CD4-positive, CD25-positive, alpha-beta regulatory T cell (primary cell): Measurements from ENCODE around the gene FOXC2. TPM values are rescaled to one million over a fixed set of nuclear protein-coding genes. Genes with fewer than 3 reads are reported as not detected.
A peak's percentile ranks its signal among the peaks of the same experiment; 100 is the strongest.

Experiments
- ATAC-seq, 2 donors: fragments of 150-1000 bp; cut with Tn5 transposase; one replicate each; pipeline ENCODE4 v1.10.0; 2021; ENCODE audit warnings: low read depth in 2 of 2, moderate number of reproducible peaks in 2 of 2, moderate library complexity in 1 of 2
- DNase-seq, 3 donors: peaks; one replicate each; pipeline versions ENCODE4 v3.0.0 to v3.0.0-alpha.2; 2012 to 2022; ENCODE audit warnings: mixed read lengths in 1 of 3
- H3K27ac ChIP-seq: one replicate; pipeline ENCODE4 v1.7.0; 2013; ENCODE audit warnings: mild to moderate bottlenecking, low read length; ENCODE audit not compliant: insufficient read depth, poor library complexity, severe bottlenecking
- H3K27me3 ChIP-seq: one replicate; pipeline ENCODE4 v1.7.0; 2013; ENCODE audit warnings: low read length; ENCODE audit not compliant: control insufficient read depth, insufficient read depth
- H3K36me3 ChIP-seq: one replicate; pipeline ENCODE4 v1.7.0; 2013; ENCODE audit warnings: mild to moderate bottlenecking, low read length, moderate library complexity; ENCODE audit not compliant: control insufficient read depth, insufficient read depth
- H3K4me1 ChIP-seq: 2 replicates; pipeline ENCODE4 v1.7.0; 2013; ENCODE audit warnings: mild to moderate bottlenecking, low read length; ENCODE audit not compliant: insufficient read depth, control insufficient read depth, poor library complexity, severe bottlenecking
- H3K4me3 ChIP-seq: one replicate; pipeline ENCODE4 v1.7.0; 2013; ENCODE audit warnings: low read depth, mild to moderate bottlenecking, low read length, moderate library complexity
- H3K9me3 ChIP-seq, 2 experiments: 1 replicate in 1 of 2; 2 replicates in 1 of 2; pipeline ENCODE4 v1.7.0; 2013; ENCODE audit warnings: low read length in 2 of 2, mild to moderate bottlenecking in 1 of 2, moderate library complexity in 1 of 2; ENCODE audit not compliant: control insufficient read depth in 2 of 2
- H3K27ac Mint-ChIP-seq, 3 donors: one replicate each; pipeline ENCODE4 v1.8.0; 2020 to 2022; ENCODE audit warnings: mild to moderate bottlenecking in 3 of 3, mixed read lengths in 3 of 3, moderate library complexity in 2 of 3
- H3K27me3 Mint-ChIP-seq: one replicate; pipeline ENCODE4 v1.8.0; 2022; ENCODE audit warnings: mild to moderate bottlenecking, mixed read lengths
- H3K36me3 Mint-ChIP-seq: one replicate; pipeline ENCODE4 v1.8.0; 2020; ENCODE audit warnings: mixed read lengths
- H3K4me1 Mint-ChIP-seq, 4 donors: one replicate each; pipeline ENCODE4 v1.8.0; 2020 to 2022; ENCODE audit warnings: mixed read lengths in 4 of 4, mild to moderate bottlenecking in 1 of 4
- H3K4me3 Mint-ChIP-seq, 4 donors: one replicate each; pipeline ENCODE4 v1.8.0; 2020 to 2022; ENCODE audit warnings: mild to moderate bottlenecking in 4 of 4, mixed read lengths in 4 of 4, moderate library complexity in 3 of 4
- H3K9me3 Mint-ChIP-seq, 7 donors: one replicate each; pipeline ENCODE4 v1.8.0; 2020 to 2022; ENCODE audit warnings: mixed read lengths in 7 of 7, mild to moderate bottlenecking in 3 of 7, moderate library complexity in 2 of 7
- polyA plus RNA-seq, 4 donors: library from polyadenylated mRNA; unstranded; fragments of 300-500 nt; fragmentation: Illumina TruSeq; gene quantifications; one replicate each; pipeline ENCODE4 v1.2.3, GENCODE V29; 2021
- total RNA-seq: library from RNA; stranded (reverse); gene quantifications from one replicate; pipeline ENCODE4 v1.2.3, GENCODE V29; 2022

FOXC2 gene
- total and polyA plus RNA-seq, 5 donors from 2014 or later, result not detected

GRCh38 chr16:86601356-86601755, 34.7 kb downstream of the FOXC2 start:
- Histone ChIP-seq H3K4me1 (no peaks in the 10 kb centered on the region), H3K4me3 (no peak overlapping the region), H3K9me3 (no peaks in the 10 kb centered on the region), H3K27me3 (peaks cover 2% of the 10 kb centered on the region), H3K36me3 (no peaks in the 10 kb centered on the region), H3K27ac (no peak overlapping the region)
- ATAC-seq, result no peak
- no peaks in the 10 kb centered on the region for H3K36me3 Mint-ChIP-seq
- DNase-seq, result no peak
- H3K4me1 Mint-ChIP-seq, result peaks cover 5 to 14% (median 12%) of the 10 kb centered on the region in 4 donors
- no peak overlapping the region for H3K4me3 Mint-ChIP-seq
- peaks cover 31% of the 10 kb centered on the region for H3K27me3 Mint-ChIP-seq
- no peak overlapping the region for H3K27ac Mint-ChIP-seq
- H3K9me3 Mint-ChIP-seq, result peaks cover 0 to 1% (median 0%) of the 10 kb centered on the region in 7 donors

GRCh38 chr16:86602521-86602920, 35.9 kb downstream of the FOXC2 start:
- peaks cover 2% of the 10 kb centered on the region for H3K27me3 ChIP-seq
- peaks cover 0 to 1% (median 0%) of the 10 kb centered on the region in 7 donors for H3K9me3 Mint-ChIP-seq
- peak overlapping the region in 1 of 4 donors; percentile 33 for H3K4me3 Mint-ChIP-seq
- H3K27ac ChIP-seq, result no peak overlapping the region
- H3K4me1 Mint-ChIP-seq, result peaks cover 5 to 14% (median 12%) of the 10 kb centered on the region in 4 donors
- DNase-seq (no peak), ATAC-seq (no peak)
- no peaks in the 10 kb centered on the region for H3K9me3 ChIP-seq
- H3K27me3 Mint-ChIP-seq, result peaks cover 30% of the 10 kb centered on the region
- H3K4me1 ChIP-seq, result no peaks in the 10 kb centered on the region
- no peak overlapping the region for H3K27ac Mint-ChIP-seq
- no peak overlapping the region for H3K4me3 ChIP-seq
- H3K36me3 Mint-ChIP-seq, result no peaks in the 10 kb centered on the region
- H3K36me3 ChIP-seq, result no peaks in the 10 kb centered on the region

GRCh38 chr16:86604436-86605193, 38.0 kb downstream of the FOXC2 start:
- no peaks in the 10 kb centered on the region for H3K4me1 ChIP-seq
- no peak overlapping the region for H3K27ac ChIP-seq
- H3K9me3 ChIP-seq, result no peaks in the 10 kb centered on the region
- peaks cover 0 to 1% (median 0%) of the 10 kb centered on the region in 7 donors for H3K9me3 Mint-ChIP-seq
- H3K4me1 Mint-ChIP-seq, result peaks cover 5 to 14% (median 12%) of the 10 kb centered on the region in 4 donors
- ATAC-seq (peak; percentile 82 to 90), DNase-seq (peak; percentile 32 to 66 (median 38))
- H3K36me3 Mint-ChIP-seq, result no peaks in the 10 kb centered on the region
- peak overlapping the region; percentile 57 to 86 (median 70) for H3K27ac Mint-ChIP-seq
- H3K27me3 Mint-ChIP-seq, result peaks cover 22% of the 10 kb centered on the region
- H3K4me3 ChIP-seq, result peak overlapping the region; percentile 91
- H3K4me3 Mint-ChIP-seq, result peak overlapping the region; percentile 81 to 96 (median 88)
- no peaks in the 10 kb centered on the region for H3K36me3 ChIP-seq
- no peaks in the 10 kb centered on the region for H3K27me3 ChIP-seq

GRCh38 chr16:86605950-86606349, 39.3 kb downstream of the FOXC2 start:
- Histone ChIP-seq H3K27ac (no peak overlapping the region), H3K9me3 (no peaks in the 10 kb centered on the region), H3K4me3 (no peak overlapping the region), H3K36me3 (no peaks in the 10 kb centered on the region), H3K27me3 (no peaks in the 10 kb centered on the region), H3K4me1 (no peaks in the 10 kb centered on the region)
- Mint-ChIP-seq H3K4me3 (peak overlapping the region; percentile 5 to 83 (median 34)), H3K4me1 (peaks cover 5 to 14% (median 10%) of the 10 kb centered on the region in 4 donors), H3K36me3 (no peaks in the 10 kb centered on the region), H3K27ac (no peak overlapping the region), H3K27me3 (peaks cover 17% of the 10 kb centered on the region), H3K9me3 (peaks cover 0 to 1% (median 0%) of the 10 kb centered on the region in 7 donors)
- ATAC-seq (no peak), DNase-seq (no peak)

- Histone ChIP-seq H3K27ac (no peak overlapping the region), H3K27me3 (no peaks in the 10 kb centered on the region), H3K4me1 (no peaks in the 10 kb centered on the region), H3K36me3 (no peaks in the 10 kb centered on the region), H3K9me3 (no peaks in the 10 kb centered on the region), H3K4me3 (no peak overlapping the region)
- no peak for DNase-seq
- peaks cover 5 to 14% (median 10%) of the 10 kb centered on the region in 4 donors for H3K4me1 Mint-ChIP-seq
- peaks cover 0 to 1% (median 0%) of the 10 kb centered on the region in 7 donors for H3K9me3 Mint-ChIP-seq
- no peak overlapping the region for H3K27ac Mint-ChIP-seq
- H3K4me3 Mint-ChIP-seq, result no peak overlapping the region
- ATAC-seq, result no peak
- H3K27me3 Mint-ChIP-seq, result peaks cover 12% of the 10 kb centered on the region
- H3K36me3 Mint-ChIP-seq, result no peaks in the 10 kb centered on the region
Observed at GRCh38 chr16:86608301-86608747, 41.7 kb downstream of the FOXC2 start.

- no peaks in the 10 kb centered on the region for H3K9me3 ChIP-seq
Observed at GRCh38 chr16:86609115-86609514, 42.5 kb downstream of the FOXC2 start.

GRCh38 chr16:86609661-86610060, 43.0 kb downstream of the FOXC2 start:
- H3K4me3 ChIP-seq, result no peak overlapping the region
- no peaks in the 10 kb centered on the region for H3K36me3 Mint-ChIP-seq

More at GRCh38 chr16:86609115-86609514, 42.5 kb downstream of the FOXC2 start:
- H3K27ac Mint-ChIP-seq, result no peak overlapping the region
- no peak overlapping the region for H3K4me3 Mint-ChIP-seq
- Histone ChIP-seq H3K27ac (no peak overlapping the region), H3K36me3 (no peaks in the 10 kb centered on the region), H3K27me3 (no peaks in the 10 kb centered on the region), H3K4me3 (no peak overlapping the region), H3K4me1 (no peaks in the 10 kb centered on the region)
- peaks cover 10% of the 10 kb centered on the region for H3K27me3 Mint-ChIP-seq
- H3K9me3 Mint-ChIP-seq, result peaks cover 0 to 1% (median 0%) of the 10 kb centered on the region in 7 donors
- H3K4me1 Mint-ChIP-seq, result peaks cover 5 to 13% (median 9%) of the 10 kb centered on the region in 4 donors
- H3K36me3 Mint-ChIP-seq, result no peaks in the 10 kb centered on the region
- no peak for ATAC-seq
- DNase-seq, result no peak

More at GRCh38 chr16:86609661-86610060, 43.0 kb downstream of the FOXC2 start:
- Histone ChIP-seq H3K27ac (no peak overlapping the region), H3K9me3 (no peaks in the 10 kb centered on the region), H3K27me3 (no peaks in the 10 kb centered on the region), H3K36me3 (no peaks in the 10 kb centered on the region), H3K4me1 (no peaks in the 10 kb centered on the region)
- H3K27me3 Mint-ChIP-seq, result peaks cover 5% of the 10 kb centered on the region
- H3K27ac Mint-ChIP-seq, result no peak overlapping the region
- H3K4me3 Mint-ChIP-seq, result no peak overlapping the region
- H3K4me1 Mint-ChIP-seq, result peaks cover 5 to 8% (median 6%) of the 10 kb centered on the region in 4 donors
- ATAC-seq (no peak), DNase-seq (no peak)
- no peaks in the 10 kb centered on the region for H3K9me3 Mint-ChIP-seq
